Spleen (tissue), 7 donors: ENCODE data around the gene PRR33.

Experiments used
- POLR2A ChIP-seq, 3 donors: fragments of 450-650 bp; IDR thresholded peaks; one replicate each; pipeline ENCODE4 v1.5.1; 2017; ENCODE audit warnings: antibody characterized with exemption in 3 of 3, mild to moderate bottlenecking in 1 of 3
- TF ChIP-seq, protein P1 (sequence below), 11 experiments: fragments of 200-600 bp in 7 of 11; fragments of 450-650 bp in 4 of 11; sonication (generic) in 4 of 11; IDR thresholded peaks in 8 of 11; conservative IDR thresholded peaks in 3 of 11; 1 replicate in 7 of 11; 2 replicates in 4 of 11; pipeline versions ENCODE4 v1.4.0 to v1.8.0; 2016 to 2021; ENCODE audit warnings: antibody characterized with exemption in 11 of 11, inconsistent platforms in 4 of 11, mild to moderate bottlenecking in 1 of 11
- donor health status: DM: no; HTN: no; CAD: no; lungs with moderate emphysema.
- donor health status: DM: no; HTN: no; CAD: no.
- donor health status: DM: no; HTN: no; CAD: no.

DNA sequence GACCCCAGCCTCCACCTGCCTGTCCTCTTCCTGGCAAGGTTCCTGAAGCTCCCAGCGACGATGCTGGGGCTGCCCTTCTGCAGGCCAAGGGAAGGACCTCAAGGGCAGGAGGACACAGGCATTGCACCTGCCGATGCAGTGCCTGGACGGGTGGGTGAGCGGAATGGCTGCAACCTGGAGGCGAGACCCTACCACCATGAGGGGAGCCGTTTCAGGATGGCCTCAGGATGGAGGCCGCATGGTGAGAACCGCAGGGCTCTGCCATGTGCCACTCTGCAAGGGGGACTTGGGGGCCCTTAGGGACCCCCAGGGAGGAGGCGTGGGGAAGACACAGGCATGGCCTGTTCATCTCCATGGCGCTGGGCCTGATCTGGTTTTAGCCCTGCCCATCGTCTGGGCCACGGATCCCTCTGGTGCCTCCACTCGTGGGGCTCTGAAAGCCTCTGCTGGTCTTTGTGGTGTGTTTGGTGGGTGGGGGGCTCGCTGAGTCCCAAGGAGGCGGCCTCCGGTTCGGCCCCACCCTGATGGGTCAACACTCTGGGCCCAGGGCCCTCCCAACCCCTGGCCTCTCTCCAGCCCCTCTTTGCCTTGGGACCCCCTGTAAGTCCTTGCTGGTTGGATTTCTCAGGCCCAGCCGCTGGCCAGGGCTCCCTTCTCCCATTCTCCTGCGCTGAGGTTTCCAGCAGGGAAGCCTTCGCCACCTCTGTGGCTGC lies 40.1 kb downstream of the PRR33 start:
- TF ChIP-seq, protein P1, sequence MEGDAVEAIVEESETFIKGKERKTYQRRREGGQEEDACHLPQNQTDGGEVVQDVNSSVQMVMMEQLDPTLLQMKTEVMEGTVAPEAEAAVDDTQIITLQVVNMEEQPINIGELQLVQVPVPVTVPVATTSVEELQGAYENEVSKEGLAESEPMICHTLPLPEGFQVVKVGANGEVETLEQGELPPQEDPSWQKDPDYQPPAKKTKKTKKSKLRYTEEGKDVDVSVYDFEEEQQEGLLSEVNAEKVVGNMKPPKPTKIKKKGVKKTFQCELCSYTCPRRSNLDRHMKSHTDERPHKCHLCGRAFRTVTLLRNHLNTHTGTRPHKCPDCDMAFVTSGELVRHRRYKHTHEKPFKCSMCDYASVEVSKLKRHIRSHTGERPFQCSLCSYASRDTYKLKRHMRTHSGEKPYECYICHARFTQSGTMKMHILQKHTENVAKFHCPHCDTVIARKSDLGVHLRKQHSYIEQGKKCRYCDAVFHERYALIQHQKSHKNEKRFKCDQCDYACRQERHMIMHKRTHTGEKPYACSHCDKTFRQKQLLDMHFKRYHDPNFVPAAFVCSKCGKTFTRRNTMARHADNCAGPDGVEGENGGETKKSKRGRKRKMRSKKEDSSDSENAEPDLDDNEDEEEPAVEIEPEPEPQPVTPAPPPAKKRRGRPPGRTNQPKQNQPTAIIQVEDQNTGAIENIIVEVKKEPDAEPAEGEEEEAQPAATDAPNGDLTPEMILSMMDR (IDR thresholded peaks at IDR 0.05 in 8 of 11, conservative IDR thresholded peaks at IDR 0.05 in 3 of 11), result no peak
- TF ChIP-seq POLR2A (IDR thresholded peaks at IDR 0.05), result no peak
